ENCODE results near the gene HS1BP3.

- TF ChIP-seq BACH1 (tag; IDR thresholded peaks at IDR 0.05) = no peak
- TF ChIP-seq, protein P1, sequence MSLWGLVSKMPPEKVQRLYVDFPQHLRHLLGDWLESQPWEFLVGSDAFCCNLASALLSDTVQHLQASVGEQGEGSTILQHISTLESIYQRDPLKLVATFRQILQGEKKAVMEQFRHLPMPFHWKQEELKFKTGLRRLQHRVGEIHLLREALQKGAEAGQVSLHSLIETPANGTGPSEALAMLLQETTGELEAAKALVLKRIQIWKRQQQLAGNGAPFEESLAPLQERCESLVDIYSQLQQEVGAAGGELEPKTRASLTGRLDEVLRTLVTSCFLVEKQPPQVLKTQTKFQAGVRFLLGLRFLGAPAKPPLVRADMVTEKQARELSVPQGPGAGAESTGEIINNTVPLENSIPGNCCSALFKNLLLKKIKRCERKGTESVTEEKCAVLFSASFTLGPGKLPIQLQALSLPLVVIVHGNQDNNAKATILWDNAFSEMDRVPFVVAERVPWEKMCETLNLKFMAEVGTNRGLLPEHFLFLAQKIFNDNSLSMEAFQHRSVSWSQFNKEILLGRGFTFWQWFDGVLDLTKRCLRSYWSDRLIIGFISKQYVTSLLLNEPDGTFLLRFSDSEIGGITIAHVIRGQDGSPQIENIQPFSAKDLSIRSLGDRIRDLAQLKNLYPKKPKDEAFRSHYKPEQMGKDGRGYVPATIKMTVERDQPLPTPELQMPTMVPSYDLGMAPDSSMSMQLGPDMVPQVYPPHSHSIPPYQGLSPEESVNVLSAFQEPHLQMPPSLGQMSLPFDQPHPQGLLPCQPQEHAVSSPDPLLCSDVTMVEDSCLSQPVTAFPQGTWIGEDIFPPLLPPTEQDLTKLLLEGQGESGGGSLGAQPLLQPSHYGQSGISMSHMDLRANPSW (CRISPR knock-in tag; IDR thresholded peaks at IDR 0.05) = no peak
Measured at GRCh38 chr2:20666304-20667150, 15.6 kb upstream of the HS1BP3 start, which contains the start of gene GDF7.
